ENCODE measurements around the gene PSMB5. TPM values are rescaled to one million over a fixed set of nuclear protein-coding genes. Genes with fewer than 3 reads are reported as not detected.
A peak's percentile ranks its signal among the peaks of the same experiment; 100 is the strongest.

PSMB5 gene
- total RNA-seq, 2 experiments from 2014 or later, result 60.4 to 60.7 TPM

- H3K27ac Mint-ChIP-seq, result no peak overlapping the region
- H3K4me1 Mint-ChIP-seq, result no peaks in the 10 kb centered on the region
- H3K27me3 Mint-ChIP-seq, result no peaks in the 10 kb centered on the region
- CTCF ChIA-PET, result interaction anchor here (1.2 to 1.9 kb wide), 3 partner anchors 10 to 65 kb away, joined by 3 to 9 read pairs (median 7); partner anchors contain the start of genes AJUBA and CDH24
- H3K4me3 Mint-ChIP-seq, result no peak overlapping the region
- H3K36me3 Mint-ChIP-seq (ENCODE audit: low read depth), result no peaks in the 10 kb centered on the region
- H3K9me3 Mint-ChIP-seq, result no peaks in the 10 kb centered on the region
- POLR2A ChIA-PET, result no interaction called here
- no peak for DNase-seq
Observed at GRCh38 chr14:23047751-23048693, 13.3 kb upstream of the PSMB5 start.

- H3K27me3 Mint-ChIP-seq, result no peaks in the 10 kb centered on the region
- H3K4me1 Mint-ChIP-seq, result no peaks in the 10 kb centered on the region
- no peaks in the 10 kb centered on the region for H3K36me3 Mint-ChIP-seq (ENCODE audit: low read depth)
- CTCF ChIA-PET, result interaction anchor here (1.2 to 1.9 kb wide), 4 partner anchors 8 to 65 kb away, joined by 3 to 9 read pairs (median 5); partner anchors contain the start of genes AJUBA and CDH24
- no peak for DNase-seq
- POLR2A ChIA-PET, result no interaction called here
- H3K9me3 Mint-ChIP-seq, result no peaks in the 10 kb centered on the region
- no peak overlapping the region for H3K4me3 Mint-ChIP-seq
- no peak overlapping the region for H3K27ac Mint-ChIP-seq
Observed at GRCh38 chr14:23047034-23047634, 12.4 kb upstream of the PSMB5 start.

- H3K4me1 Mint-ChIP-seq, result no peaks in the 10 kb centered on the region
- H3K27ac Mint-ChIP-seq, result no peak overlapping the region
- H3K9me3 Mint-ChIP-seq, result no peaks in the 10 kb centered on the region
- ChIA-PET CTCF (interaction anchor here (0.8 to 1.3 kb wide), 3 partner anchors 9 to 35 kb away, joined by 3 read pairs; no protein-coding TSS in a partner anchor), POLR2A (no interaction called here)
- H3K4me3 Mint-ChIP-seq, result no peak overlapping the region
- H3K36me3 Mint-ChIP-seq (ENCODE audit: low read depth), result no peaks in the 10 kb centered on the region
- DNase-seq, result no peak
- no peaks in the 10 kb centered on the region for H3K27me3 Mint-ChIP-seq
Observed at GRCh38 chr14:23045419-23046357, 11.0 kb upstream of the PSMB5 start.

- H3K27ac Mint-ChIP-seq, result no peak overlapping the region
- no peak for DNase-seq
- ChIA-PET CTCF (interaction anchor here (1.2 kb wide), 1 partner anchor 38 kb away, joined by 4 read pairs; no protein-coding TSS in a partner anchor), POLR2A (no interaction called here)
- no peaks in the 10 kb centered on the region for H3K27me3 Mint-ChIP-seq
- no peaks in the 10 kb centered on the region for H3K36me3 Mint-ChIP-seq (ENCODE audit: low read depth)
- no peaks in the 10 kb centered on the region for H3K9me3 Mint-ChIP-seq
- no peaks in the 10 kb centered on the region for H3K4me1 Mint-ChIP-seq
- H3K4me3 Mint-ChIP-seq, result no peak overlapping the region
Observed at GRCh38 chr14:23044840-23045239, 10.1 kb upstream of the PSMB5 start.

- Mint-ChIP-seq H3K27ac (no peak overlapping the region), H3K4me3 (no peak overlapping the region), H3K27me3 (no peaks in the 10 kb centered on the region), H3K36me3 (ENCODE audit: low read depth) (no peaks in the 10 kb centered on the region), H3K4me1 (no peaks in the 10 kb centered on the region), H3K9me3 (no peaks in the 10 kb centered on the region)
- no peak for DNase-seq
- ChIA-PET POLR2A (no interaction called here), CTCF (interaction anchor here (0.6 to 3.5 kb wide), 4 partner anchors 13 to 314 kb away, joined by 3 to 13 read pairs (median 4); partner anchors contain the start of gene CDH24)
Observed at GRCh38 chr14:23043754-23044153, 9.1 kb upstream of the PSMB5 start.

DNA sequence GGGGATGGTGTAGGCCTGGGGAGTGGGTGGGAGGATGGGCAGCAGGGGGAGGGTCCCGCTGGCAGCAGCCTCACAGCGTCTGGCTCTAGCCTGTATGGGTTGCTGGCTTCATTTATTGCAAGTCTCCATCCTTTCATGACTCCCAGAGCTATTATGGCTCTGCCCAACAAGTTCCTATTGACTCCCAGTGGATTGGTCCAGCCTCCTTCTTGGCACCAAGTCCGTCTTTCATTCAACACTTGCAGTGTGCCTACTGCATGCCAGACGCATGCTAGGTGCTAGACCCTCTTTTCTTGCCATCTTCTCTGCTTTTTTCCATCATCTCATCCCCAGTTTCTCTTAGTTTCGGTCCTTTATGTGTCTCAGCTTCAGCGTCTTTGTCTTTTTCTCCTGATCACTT lies 8.4 kb upstream of the PSMB5 start:
- DNase-seq, result no peak
- H3K27ac Mint-ChIP-seq, result no peak overlapping the region
- CTCF ChIA-PET, result interaction anchor here (0.6 to 3.5 kb wide), 5 partner anchors 11 to 314 kb away, joined by 3 to 13 read pairs (median 4); partner anchors contain the start of gene CDH24
- H3K4me3 Mint-ChIP-seq, result no peak overlapping the region
- no peaks in the 10 kb centered on the region for H3K36me3 Mint-ChIP-seq (ENCODE audit: low read depth)
- H3K4me1 Mint-ChIP-seq, result no peaks in the 10 kb centered on the region
- no peaks in the 10 kb centered on the region for H3K27me3 Mint-ChIP-seq
- POLR2A ChIA-PET, result no interaction called here
- H3K9me3 Mint-ChIP-seq, result no peaks in the 10 kb centered on the region

GRCh38 chr14:23042162-23042965 lies 7.7 kb upstream of the PSMB5 start, which contains the start of gene PSMB11:
TSS of gene PSMB11 (plus strand) at chr14:23042212. CDS start at chr14:23042226, 14 bp downstream.
- Mint-ChIP-seq H3K27me3 (no peaks in the 10 kb centered on the region), H3K4me3 (no peak within 1 kb of the TSS), H3K27ac (no peak within 1 kb of the TSS), H3K9me3 (no peaks in the 10 kb centered on the region), H3K4me1 (no peaks in the 10 kb centered on the region), H3K36me3 (ENCODE audit: low read depth) (no peaks in the 10 kb centered on the region)
- CTCF ChIA-PET, result interaction anchor here (0.6 to 3.5 kb wide), 7 partner anchors 11 to 56 kb away, joined by 3 to 13 read pairs (median 5); partner anchors contain the start of gene CDH24
- POLR2A ChIA-PET, result no interaction called here
- no peak for DNase-seq

- POLR2A ChIA-PET, result no interaction called here
- H3K27me3 Mint-ChIP-seq, result no peaks in the 10 kb centered on the region
Observed at GRCh38 chr14:23041729-23042128, 7.0 kb upstream of the PSMB5 start.

GRCh38 chr14:23040100-23040499 lies 5.4 kb upstream of the PSMB5 start:
- H3K4me3 Mint-ChIP-seq, result no peak overlapping the region
- no peaks in the 10 kb centered on the region for H3K9me3 Mint-ChIP-seq
- H3K36me3 Mint-ChIP-seq (ENCODE audit: low read depth), result no peaks in the 10 kb centered on the region
- peaks cover 11% of the 10 kb centered on the region for H3K4me1 Mint-ChIP-seq
- DNase-seq, result no peak
- ChIA-PET CTCF (interaction anchor here (0.6 to 3.0 kb wide), 5 partner anchors 15 to 137 kb away, joined by 3 to 10 read pairs (median 4); partner anchors contain the start of gene CDH24), POLR2A (no interaction called here)
- no peaks in the 10 kb centered on the region for H3K27me3 Mint-ChIP-seq
- no peak overlapping the region for H3K27ac Mint-ChIP-seq

More at GRCh38 chr14:23041729-23042128, 7.0 kb upstream of the PSMB5 start:
- DNase-seq, result no peak
- Mint-ChIP-seq H3K4me1 (peaks cover under 1% of the 10 kb centered on the region), H3K9me3 (no peaks in the 10 kb centered on the region), H3K36me3 (ENCODE audit: low read depth) (no peaks in the 10 kb centered on the region), H3K27ac (no peak overlapping the region), H3K4me3 (no peak overlapping the region)
- CTCF ChIA-PET, result interaction anchor here (0.7 to 3.5 kb wide), 5 partner anchors 16 to 59 kb away, joined by 3 to 13 read pairs (median 5); partner anchors contain the start of genes AJUBA and CDH24

GRCh38 chr14:23035303-23036144 lies 824 bp upstream of the PSMB5 start:
- CTCF ChIA-PET, result interaction anchor here (0.6 to 2.5 kb wide), 5 partner anchors 15 to 229 kb away, joined by 3 to 20 read pairs (median 3); partner anchors contain the start of gene CDH24

More at GRCh38 chr14:23035303-23036144, 824 bp upstream of the PSMB5 start:
- Mint-ChIP-seq H3K27me3 (no peaks in the 10 kb centered on the region), H3K4me3 (peak overlapping the region; percentile 93), H3K27ac (peak overlapping the region; percentile 98), H3K36me3 (ENCODE audit: low read depth) (peaks cover 26% of the 10 kb centered on the region), H3K9me3 (no peaks in the 10 kb centered on the region), H3K4me1 (peaks cover 34% of the 10 kb centered on the region)
- no peak for DNase-seq
- POLR2A ChIA-PET, result no interaction called here

All from activated CD4-positive, alpha-beta T cell treated with anti-CD3 and anti-CD28 coated beads, Interleukin-2, amount 10 ng/mL, durations not matched to agents 7 days and 5 days (primary cell).